HG02884 (cell line): Measurements from ENCODE around the gene HOXD13.

ENCODE experiments used
- ATAC-seq: cut with Tn5 transposase; IDR thresholded peaks from one replicate; pipeline ENCODE4 v1.9.1; 2021; ENCODE audit warnings: mild to moderate bottlenecking, moderate library complexity; ENCODE audit not compliant: unreplicated experiment

HOXD13 gene

GRCh38 chr2:176118601-176119339, 26.2 kb downstream of the HOXD13 start:
- ATAC-seq: no peak

GRCh38 chr2:176120364-176121189, 28.1 kb downstream of the HOXD13 start:
- no peak for ATAC-seq

GRCh38 chr2:176121190-176122051, 28.9 kb downstream of the HOXD13 start:
- no peak for ATAC-seq

GRCh38 chr2:176122052-176122682, 29.6 kb downstream of the HOXD13 start:
- no peak for ATAC-seq

GRCh38 chr2:176122683-176123410, 30.3 kb downstream of the HOXD13 start, which contains the start of gene HOXD9:
Gene HOXD9, plus strand, starts transcription at chr2:176122719. Its CDS starts 50 bp downstream, at chr2:176122769.
- ATAC-seq: no peak

GRCh38 chr2:176123411-176124109, 31.0 kb downstream of the HOXD13 start:
- no peak for ATAC-seq

- ATAC-seq: no peak
Observed at GRCh38 chr2:176124110-176124946, 31.8 kb downstream of the HOXD13 start.

GRCh38 chr2:176124947-176125771, 32.6 kb downstream of the HOXD13 start:
- ATAC-seq: no peak

GRCh38 chr2:176125772-176126054, 33.2 kb downstream of the HOXD13 start:
- ATAC-seq: no peak

GRCh38 chr2:176126929-176127773, 34.6 kb downstream of the HOXD13 start:
- ATAC-seq: no peak

GRCh38 chr2:176127774-176128072, 35.2 kb downstream of the HOXD13 start:
- ATAC-seq: no peak

- ATAC-seq: no peak
Observed at GRCh38 chr2:176128172-176128981, 35.9 kb downstream of the HOXD13 start.

GRCh38 chr2:176128982-176129796, 36.7 kb downstream of the HOXD13 start, which contains the start of gene HOXD8:
Gene HOXD8, plus strand, starts transcription at chr2:176129705. Its CDS starts 662 bp downstream, at chr2:176130367.
- ATAC-seq: no peak

GRCh38 chr2:176129813-176130146, 37.3 kb downstream of the HOXD13 start:
- ATAC-seq: no peak

GRCh38 chr2:176130147-176130956, 37.8 kb downstream of the HOXD13 start:
- no peak for ATAC-seq
